Measurements from ENCODE around the gene UBQLN4. TPM values are rescaled to one million over a fixed set of nuclear protein-coding genes. Genes with fewer than 3 reads are reported as not detected.

Gene UBQLN4
- total RNA-seq, 2 experiments from 2014 or later, result 32.7 to 32.9 TPM

DNA sequence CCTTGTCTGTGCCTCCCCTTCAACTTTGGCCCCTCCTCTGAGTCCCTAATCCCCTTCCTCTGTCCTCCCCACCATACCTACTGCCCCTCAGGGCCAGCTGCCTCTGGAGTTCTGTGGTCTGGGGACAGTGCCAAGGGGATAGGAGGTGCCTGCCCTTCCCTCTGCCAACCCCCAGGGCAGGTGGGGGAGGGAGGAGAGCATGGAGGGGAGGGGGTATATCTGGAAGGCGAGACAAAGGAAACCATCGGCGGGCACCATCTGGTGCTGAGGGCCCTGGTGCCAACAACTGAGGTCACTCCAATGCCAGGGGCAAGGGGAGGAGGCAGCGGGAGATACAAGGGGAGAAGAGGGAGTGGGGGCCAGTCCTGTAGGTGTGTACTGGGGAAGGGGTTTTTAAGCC is 16.9 kb upstream of the UBQLN4 start:
- Mint-ChIP-seq H3K9me3 (no peaks in the 10 kb centered on the region), H3K4me1 (ENCODE audit: low read depth) (peaks cover 4% of the 10 kb centered on the region), H3K4me3 (no peak overlapping the region), H3K27me3 (peaks cover 1% of the 10 kb centered on the region), H3K27ac (no peak overlapping the region), H3K36me3 (no peaks in the 10 kb centered on the region)
- ChIA-PET POLR2A (no interaction called here), CTCF (interaction anchor here (1.8 kb wide), 1 partner anchor 20 kb away, joined by 5 read pairs; no protein-coding TSS in a partner anchor)
- intact Hi-C loops (cut with micrococcal nuclease), result no loop called here
- no peak for DNase-seq

DNA sequence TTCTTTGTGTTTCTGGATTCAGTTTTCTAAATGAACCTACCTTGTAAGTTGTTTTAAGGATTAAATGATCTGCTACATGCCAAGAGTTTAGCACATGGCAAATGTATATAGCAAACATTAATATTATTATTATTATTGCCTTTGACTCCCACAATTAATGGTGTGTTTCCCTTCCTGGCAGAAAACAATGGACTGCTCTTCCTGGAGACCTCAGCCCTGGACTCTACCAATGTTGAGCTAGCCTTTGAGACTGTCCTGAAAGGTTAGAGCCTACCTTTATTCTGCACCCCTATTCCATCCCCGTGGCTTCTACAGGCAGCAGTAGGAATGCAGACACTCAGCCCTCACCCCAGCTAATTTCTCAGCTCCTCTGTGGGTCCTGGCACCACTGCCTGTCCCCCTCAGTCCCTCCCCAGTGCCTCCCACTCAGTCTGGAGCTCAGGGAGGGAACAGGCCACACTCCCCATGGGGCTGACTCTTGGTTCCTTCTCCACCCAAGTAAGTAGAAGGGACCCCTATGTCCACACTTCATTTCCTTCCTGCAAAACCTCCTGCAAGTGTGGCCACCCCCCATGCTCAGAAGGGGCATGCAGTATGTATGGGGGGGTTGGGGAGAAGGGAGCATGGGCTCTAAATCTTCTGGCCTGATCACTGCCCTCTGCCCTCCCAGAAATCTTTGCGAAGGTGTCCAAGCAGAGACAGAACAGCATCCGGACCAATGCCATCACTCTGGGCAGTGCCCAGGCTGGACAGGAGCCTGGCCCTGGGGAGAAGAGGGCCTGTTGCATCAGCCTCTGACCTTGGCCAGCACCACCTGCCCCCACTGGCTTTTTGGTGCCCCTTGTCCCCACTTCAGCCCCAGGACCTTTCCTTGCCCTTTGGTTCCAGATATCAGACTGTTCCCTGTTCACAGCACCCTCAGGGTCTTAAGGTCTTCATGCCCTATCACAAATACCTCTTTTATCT is 16.2 kb upstream of the UBQLN4 start:
- Mint-ChIP-seq H3K27ac (no peak overlapping the region), H3K4me3 (no peak overlapping the region), H3K27me3 (no peaks in the 10 kb centered on the region), H3K9me3 (no peaks in the 10 kb centered on the region), H3K4me1 (ENCODE audit: low read depth) (peaks cover 12% of the 10 kb centered on the region), H3K36me3 (no peaks in the 10 kb centered on the region)
- DNase-seq, result no peak
- intact Hi-C loops (cut with micrococcal nuclease), result no loop called here
- ChIA-PET CTCF (interaction anchor here (1.4 kb wide), 1 partner anchor 59 kb away, joined by 3 read pairs; no protein-coding TSS in a partner anchor), POLR2A (no interaction called here)

DNA sequence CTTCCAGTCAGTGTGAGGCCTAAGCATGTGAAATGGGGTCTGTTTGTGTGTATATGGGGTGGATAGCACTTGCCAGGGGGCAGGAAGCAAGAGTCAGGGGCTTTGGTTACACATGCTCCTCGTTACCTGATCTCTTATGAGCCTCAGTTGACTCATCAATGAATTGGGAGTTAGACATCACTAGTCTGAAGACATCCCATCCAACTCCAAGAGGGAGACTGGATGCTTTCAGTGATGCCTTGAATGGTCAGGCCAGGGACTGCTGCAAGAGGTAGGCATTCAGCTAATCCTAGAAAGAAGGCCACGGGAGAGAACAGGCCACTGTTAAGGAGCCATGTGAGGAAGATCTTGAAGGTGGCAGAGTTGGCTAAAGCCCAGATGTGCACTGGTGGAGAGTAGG is 13.7 kb upstream of the UBQLN4 start:
- no peaks in the 10 kb centered on the region for H3K36me3 Mint-ChIP-seq
- no peak for DNase-seq
- intact Hi-C loops (cut with micrococcal nuclease), result loop anchor here (2.0 kb wide), 1 partner anchor 40 kb away; no protein-coding TSS in a partner anchor
- no peaks in the 10 kb centered on the region for H3K27me3 Mint-ChIP-seq
- ChIA-PET POLR2A (no interaction called here), CTCF (interaction anchor here (0.7 to 3.8 kb wide), 9 partner anchors 8 to 182 kb away, joined by 4 to 23 read pairs (median 8); partner anchors contain the start of genes LAMTOR2 and UBQLN4)
- H3K9me3 Mint-ChIP-seq, result no peaks in the 10 kb centered on the region
- H3K27ac Mint-ChIP-seq, result no peak overlapping the region
- H3K4me1 Mint-ChIP-seq (ENCODE audit: low read depth), result peaks cover 16% of the 10 kb centered on the region
- H3K4me3 Mint-ChIP-seq, result no peak overlapping the region

DNA sequence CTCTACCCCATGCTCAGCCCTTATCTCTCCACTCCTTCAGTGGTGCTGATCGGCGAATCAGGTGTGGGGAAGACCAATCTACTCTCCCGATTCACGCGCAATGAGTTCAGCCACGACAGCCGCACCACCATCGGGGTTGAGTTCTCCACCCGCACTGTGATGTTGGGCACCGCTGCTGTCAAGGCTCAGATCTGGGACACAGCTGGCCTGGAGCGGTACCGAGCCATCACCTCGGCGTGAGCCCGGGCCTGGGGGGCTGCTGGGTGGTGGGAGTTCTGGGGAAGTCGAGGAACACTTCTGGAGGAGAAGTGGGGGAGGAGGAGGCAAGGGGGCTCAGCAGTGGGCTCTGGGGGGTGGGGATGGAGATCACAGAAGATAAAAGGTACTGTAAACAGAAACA is 12.3 kb upstream of the UBQLN4 start:
- peaks cover 20% of the 10 kb centered on the region for H3K4me1 Mint-ChIP-seq (ENCODE audit: low read depth)
- intact Hi-C loops (cut with micrococcal nuclease), result loop anchor here (1.0 to 2.0 kb wide), 2 partner anchors 39 to 128 kb away; no protein-coding TSS in a partner anchor

DNA sequence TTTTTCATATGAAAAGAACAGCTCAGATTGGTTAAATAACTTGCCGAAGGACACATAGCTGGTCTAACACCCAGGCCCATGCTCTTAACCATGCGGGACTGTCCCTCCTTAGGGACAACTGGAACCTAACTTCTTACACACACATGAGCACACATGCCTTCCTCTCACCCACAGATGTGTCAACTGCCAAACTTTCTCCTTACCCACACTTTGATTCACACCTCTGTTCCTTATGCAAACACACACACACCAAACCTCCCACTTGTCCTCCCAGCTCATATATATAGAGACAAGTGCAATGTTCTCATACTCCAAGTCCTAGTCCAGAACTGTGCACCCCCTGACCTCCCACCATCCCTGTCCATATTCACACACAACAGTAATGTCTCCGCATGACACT is 11.6 kb upstream of the UBQLN4 start:
- no peaks in the 10 kb centered on the region for H3K27me3 Mint-ChIP-seq
- intact Hi-C loops (cut with micrococcal nuclease), result no loop called here
- CTCF ChIA-PET, result interaction anchor here (1.0 to 3.8 kb wide), 13 partner anchors 8 to 160 kb away, joined by 3 to 23 read pairs (median 8); no protein-coding TSS in a partner anchor
- POLR2A ChIA-PET, result interaction anchor here (0.9 kb wide), 1 partner anchor 18 kb away, joined by 3 read pairs; no protein-coding TSS in a partner anchor
- peaks cover 20% of the 10 kb centered on the region for H3K4me1 Mint-ChIP-seq (ENCODE audit: low read depth)
- H3K36me3 Mint-ChIP-seq, result no peaks in the 10 kb centered on the region
- H3K27ac Mint-ChIP-seq, result no peak overlapping the region
- no peak for DNase-seq
- H3K4me3 Mint-ChIP-seq, result no peak overlapping the region
- no peaks in the 10 kb centered on the region for H3K9me3 Mint-ChIP-seq

More for the DNA sequence above, 12.3 kb upstream of the UBQLN4 start:
- ChIA-PET POLR2A (interaction anchor here (0.6 to 1.1 kb wide), 2 partner anchors 58 to 147 kb away, joined by 3 to 4 read pairs; partner anchors contain the start of gene PMF1), CTCF (interaction anchor here (0.6 to 3.8 kb wide), 39 partner anchors 8 to 217 kb away, joined by 3 to 23 read pairs (median 5); partner anchors contain the start of genes ARHGEF2, GON4L, SMG5 and SSR2)
- Mint-ChIP-seq H3K4me3 (no peak overlapping the region), H3K27ac (no peak overlapping the region), H3K36me3 (no peaks in the 10 kb centered on the region), H3K27me3 (no peaks in the 10 kb centered on the region), H3K9me3 (no peaks in the 10 kb centered on the region)
- DNase-seq, result no peak

DNA sequence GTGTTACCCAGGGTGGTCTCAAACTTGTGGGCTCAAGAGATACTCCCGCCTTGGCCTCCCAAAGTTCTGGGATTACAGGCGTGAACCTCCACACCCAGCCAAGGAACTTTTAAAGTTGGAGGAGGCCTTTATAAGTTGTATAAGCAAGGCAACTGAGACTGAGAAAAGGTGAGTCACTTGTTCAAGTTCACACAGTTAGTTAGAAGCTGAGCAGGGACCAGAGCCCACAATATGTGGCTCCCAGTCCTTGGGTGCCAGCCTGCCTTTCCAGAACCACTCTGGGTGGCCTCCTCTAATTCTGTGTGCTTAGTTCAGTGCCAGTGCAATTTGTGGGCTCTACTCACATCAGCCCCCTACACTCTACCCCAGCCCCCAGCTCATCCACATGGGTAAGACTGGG is 11.0 kb upstream of the UBQLN4 start:
- peak; percentile 23 for DNase-seq
- no peaks in the 10 kb centered on the region for H3K27me3 Mint-ChIP-seq
- ChIA-PET POLR2A (interaction anchor here (0.9 kb wide), 1 partner anchor 18 kb away, joined by 3 read pairs; no protein-coding TSS in a partner anchor), CTCF (interaction anchor here (1.0 to 3.8 kb wide), 8 partner anchors 9 to 126 kb away, joined by 3 to 23 read pairs (median 12); no protein-coding TSS in a partner anchor)
- no peak overlapping the region for H3K4me3 Mint-ChIP-seq
- H3K9me3 Mint-ChIP-seq, result no peaks in the 10 kb centered on the region
- no peaks in the 10 kb centered on the region for H3K36me3 Mint-ChIP-seq
- peaks cover 20% of the 10 kb centered on the region for H3K4me1 Mint-ChIP-seq (ENCODE audit: low read depth)
- intact Hi-C loops (cut with micrococcal nuclease), result no loop called here
- H3K27ac Mint-ChIP-seq, result no peak overlapping the region

DNA sequence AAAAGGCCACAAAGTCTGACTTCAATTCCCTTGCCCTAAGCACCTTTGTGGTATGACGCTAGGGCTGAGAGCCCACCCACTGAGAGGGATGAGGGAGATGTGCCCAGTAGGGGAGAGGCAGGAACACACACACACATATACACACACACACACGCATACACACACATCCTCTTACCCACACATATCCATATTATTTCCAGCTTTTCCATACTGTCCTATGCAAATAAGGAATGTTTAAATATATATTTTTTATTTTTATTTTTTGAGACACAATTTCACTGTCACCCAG is 10.3 kb upstream of the UBQLN4 start:
- no peaks in the 10 kb centered on the region for H3K36me3 Mint-ChIP-seq
- H3K9me3 Mint-ChIP-seq, result no peaks in the 10 kb centered on the region
- no peak overlapping the region for H3K27ac Mint-ChIP-seq
- intact Hi-C loops (cut with micrococcal nuclease), result no loop called here
- no peak overlapping the region for H3K4me3 Mint-ChIP-seq
- peaks cover 20% of the 10 kb centered on the region for H3K4me1 Mint-ChIP-seq (ENCODE audit: low read depth)
- no peaks in the 10 kb centered on the region for H3K27me3 Mint-ChIP-seq
- DNase-seq, result no peak
- POLR2A ChIA-PET, result no interaction called here
- CTCF ChIA-PET, result interaction anchor here (2.7 kb wide), 1 partner anchor 65 kb away, joined by 11 read pairs; no protein-coding TSS in a partner anchor

DNA sequence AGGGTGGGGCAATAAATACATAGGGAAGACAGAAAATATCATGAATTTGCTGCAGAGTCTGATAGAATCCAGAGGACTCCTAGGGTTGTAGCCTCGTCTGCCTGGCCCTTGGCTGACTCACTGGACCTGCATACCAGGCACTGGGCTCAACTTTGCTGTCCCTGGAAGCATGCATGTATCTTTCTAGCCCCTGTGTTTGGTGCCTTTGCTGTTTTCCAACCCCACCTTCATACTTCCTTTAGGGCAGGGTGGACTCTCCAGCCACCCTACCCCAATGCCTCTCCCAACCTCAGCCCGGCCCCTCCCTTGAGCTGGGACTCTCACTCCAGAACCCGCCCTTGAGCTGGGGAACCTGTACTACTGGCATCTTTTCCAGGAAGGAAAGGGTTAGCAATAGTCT is 8.6 kb upstream of the UBQLN4 start:
- Mint-ChIP-seq H3K27ac (no peak overlapping the region), H3K4me1 (ENCODE audit: low read depth) (peaks cover 20% of the 10 kb centered on the region), H3K27me3 (no peaks in the 10 kb centered on the region), H3K9me3 (no peaks in the 10 kb centered on the region), H3K36me3 (peaks cover 2% of the 10 kb centered on the region), H3K4me3 (no peak overlapping the region)
- intact Hi-C loops (cut with micrococcal nuclease), result no loop called here
- ChIA-PET CTCF (no interaction called here), POLR2A (no interaction called here)
- DNase-seq, result no peak

DNA sequence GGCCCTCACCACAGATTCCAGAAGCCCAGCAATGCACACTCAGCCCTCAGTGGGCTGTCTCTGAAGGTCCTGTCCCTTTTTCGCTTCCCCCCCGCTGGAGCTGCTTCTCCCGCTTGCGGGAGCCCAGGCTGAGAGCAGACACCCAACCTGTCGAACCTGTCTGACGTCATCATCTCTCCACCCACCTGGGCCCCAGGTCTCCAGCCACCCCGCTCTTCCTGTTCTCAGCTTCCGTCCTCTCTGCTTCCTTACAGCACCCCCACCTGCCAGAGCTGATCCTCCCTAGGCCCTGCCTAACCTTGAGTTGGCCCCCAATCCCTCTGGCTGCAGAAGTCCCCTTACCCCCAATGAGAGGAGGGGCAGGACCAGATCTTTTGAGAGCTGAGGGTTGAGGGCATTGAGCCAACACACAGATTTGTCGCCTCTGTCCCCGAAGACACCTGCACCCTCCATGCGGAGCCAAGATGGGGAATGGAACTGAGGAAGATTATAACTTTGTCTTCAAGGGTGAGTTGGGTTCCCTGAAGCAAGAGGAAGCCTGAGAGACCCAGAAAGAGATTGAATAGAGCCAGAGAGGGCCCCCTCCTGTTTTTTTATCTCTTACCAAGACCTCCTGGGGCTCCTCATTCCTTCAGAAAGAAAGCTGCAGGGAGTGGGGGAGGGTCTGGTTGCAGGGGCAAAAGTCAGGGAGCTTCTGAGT is 7.5 kb upstream of the UBQLN4 start, which contains the start of gene RAB25:
Gene RAB25 (plus strand): TSS at position 224 of the 700 bp plus-strand sequence. CDS start 241 bp downstream, at position 465.
- peaks cover 20% of the 10 kb centered on the region for H3K4me1 Mint-ChIP-seq (ENCODE audit: low read depth)
- H3K27ac Mint-ChIP-seq, result no peak within 1 kb of the TSS
- POLR2A ChIA-PET, result no interaction called here
- H3K4me3 Mint-ChIP-seq, result no peak within 1 kb of the TSS
- no peak for DNase-seq
- H3K27me3 Mint-ChIP-seq, result no peaks in the 10 kb centered on the region
- H3K9me3 Mint-ChIP-seq, result no peaks in the 10 kb centered on the region
- peaks cover 3% of the 10 kb centered on the region for H3K36me3 Mint-ChIP-seq
- CTCF ChIA-PET, result interaction anchor here (0.8 kb wide), 1 partner anchor 94 kb away, joined by 3 read pairs; no protein-coding TSS in a partner anchor
- intact Hi-C loops (cut with micrococcal nuclease), result no loop called here

DNA sequence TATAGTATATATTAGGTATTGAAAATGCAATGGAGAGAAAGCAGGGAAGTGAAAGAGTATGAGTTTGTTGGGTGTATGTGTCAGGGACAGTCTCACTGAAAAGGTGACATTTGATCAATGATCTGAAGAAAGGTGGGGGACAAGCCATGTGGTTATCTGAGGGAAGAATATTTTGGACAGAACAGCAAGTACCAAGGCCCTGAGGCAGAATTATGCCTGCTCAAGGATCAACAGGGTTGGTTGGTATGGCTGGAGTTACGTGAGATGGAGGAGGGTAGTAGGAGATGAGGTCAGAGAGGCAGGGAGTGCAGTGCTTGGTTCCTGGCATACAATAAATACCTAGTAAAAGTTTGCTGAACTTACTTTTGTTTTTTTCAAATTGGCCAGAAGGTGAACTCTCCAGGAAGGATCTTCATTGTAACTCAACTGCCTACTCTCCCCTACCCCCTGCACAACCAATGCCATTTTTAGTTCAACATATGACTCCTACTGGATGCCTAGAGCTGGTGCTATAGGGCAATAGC is 2.8 kb upstream of the UBQLN4 start:
- Mint-ChIP-seq H3K27ac (no peak overlapping the region), H3K4me1 (ENCODE audit: low read depth) (peaks cover 30% of the 10 kb centered on the region), H3K27me3 (no peaks in the 10 kb centered on the region), H3K36me3 (peaks cover 3% of the 10 kb centered on the region), H3K4me3 (no peak overlapping the region), H3K9me3 (no peaks in the 10 kb centered on the region)
- no peak for DNase-seq
- intact Hi-C loops (cut with micrococcal nuclease), result loop anchor here (10.0 kb wide), 1 partner anchor 312 kb away; no protein-coding TSS in a partner anchor
- ChIA-PET POLR2A (no interaction called here), CTCF (interaction anchor here (0.8 to 1.2 kb wide), 2 partner anchors 9 to 10 kb away, joined by 3 read pairs; no protein-coding TSS in a partner anchor)

DNA sequence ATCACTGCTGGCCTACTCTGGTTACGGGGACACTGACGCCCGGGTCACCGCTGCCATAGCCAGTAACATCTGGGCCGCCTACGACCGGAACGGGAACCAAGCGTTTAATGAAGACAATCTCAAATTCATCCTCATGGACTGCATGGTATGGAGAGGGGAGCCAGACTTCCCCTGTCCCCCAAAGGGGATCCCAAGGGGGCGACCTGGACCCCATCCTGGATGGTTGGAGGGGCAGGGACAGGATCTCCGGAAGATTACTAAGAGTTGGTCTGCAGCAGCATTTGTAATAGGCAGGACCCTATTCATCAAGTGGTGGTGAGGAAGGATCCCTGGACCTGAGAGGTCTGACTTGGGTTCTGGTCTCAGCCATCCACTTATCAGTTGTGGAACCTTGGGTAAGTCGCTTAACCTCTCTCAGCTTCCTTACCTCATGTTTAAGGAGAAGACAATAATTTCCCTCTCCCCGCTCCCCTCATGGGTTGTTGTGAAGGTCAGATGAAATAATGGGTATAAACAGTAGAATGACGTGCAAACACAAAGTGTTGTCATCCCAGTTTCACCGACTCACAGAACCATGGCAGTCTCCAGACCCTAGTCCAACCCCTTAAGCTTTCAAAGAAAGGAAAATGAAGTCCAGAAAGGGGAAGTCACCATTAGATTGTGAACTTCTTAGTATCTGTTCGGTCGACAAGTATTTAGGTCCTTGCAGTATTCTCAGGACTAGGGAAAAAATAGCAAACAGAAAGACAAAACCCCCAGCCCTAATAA is 1.9 kb upstream of the UBQLN4 start:
- H3K4me1 Mint-ChIP-seq (ENCODE audit: low read depth), result peaks cover 27% of the 10 kb centered on the region

More for the DNA sequence above, 1.9 kb upstream of the UBQLN4 start:
- Mint-ChIP-seq H3K4me3 (peak overlapping the region; percentile 93), H3K27me3 (no peaks in the 10 kb centered on the region), H3K9me3 (no peaks in the 10 kb centered on the region), H3K27ac (peak overlapping the region; percentile 96), H3K36me3 (peaks cover 3% of the 10 kb centered on the region)
- CTCF ChIA-PET, result interaction anchor here (0.8 to 1.2 kb wide), 2 partner anchors 10 to 11 kb away, joined by 3 read pairs; no protein-coding TSS in a partner anchor
- DNase-seq, result no peak
- POLR2A ChIA-PET, result no interaction called here
- intact Hi-C loops (cut with micrococcal nuclease), result loop anchor here (2.0 to 10.0 kb wide), 4 partner anchors 71 to 311 kb away; partner anchors contain the start of genes KHDC4 and RIT1

Data from activated CD4-positive, alpha-beta memory T cell treated with anti-CD3 and anti-CD28 coated beads for 36 hours (primary cell).